WTC11 (cell line): ENCODE measurements around the gene MITF. TPM values are rescaled to one million over a fixed set of nuclear protein-coding genes. Genes with fewer than 3 reads are reported as not detected.

ENCODE experiments used
- ATAC-seq: fragments of 200-7000 bp; cut with Tn5 transposase; 2 replicates; pipeline ENCODE4 v1.10.0; 2021; ENCODE audit warnings: mild to moderate bottlenecking, moderate library complexity
- CTCF ChIA-PET: fragments of 300-600 bp; sonication (Branson Sonifier 250); formaldehyde crosslinking; loops from one replicate; lab custom pipeline; 2021; ENCODE audit warnings: antibody characterized with exemption; lab: Charles Lee
- POLR2A ChIA-PET: fragments of 350-600 bp; sonication (Branson Sonifier 250); formaldehyde crosslinking; loops from one replicate; lab custom pipeline; 2021; ENCODE audit warnings: antibody characterized with exemption; lab: Charles Lee
- DNase-seq: peaks from one replicate; pipeline ENCODE4 v3.0.0; 2021; ENCODE audit warnings: low spot score
- H3K27ac Mint-ChIP-seq: 2 replicates; pipeline ENCODE4 v1.8.0; 2021; ENCODE audit warnings: mixed read lengths
- H3K27me3 Mint-ChIP-seq: 2 replicates; pipeline ENCODE4 v1.8.0; 2021; ENCODE audit warnings: low read depth, mild to moderate bottlenecking, moderate library complexity, mixed read lengths
- H3K36me3 Mint-ChIP-seq: 2 replicates; pipeline ENCODE4 v1.8.0; 2021; ENCODE audit warnings: mixed read lengths
- H3K4me1 Mint-ChIP-seq: 2 replicates; pipeline ENCODE4 v1.8.0; 2022; ENCODE audit warnings: mixed read lengths
- H3K4me3 Mint-ChIP-seq: 2 replicates; pipeline ENCODE4 v1.8.0; 2021; ENCODE audit warnings: mild to moderate bottlenecking, moderate library complexity, mixed read lengths
- H3K9me3 Mint-ChIP-seq: 2 replicates; pipeline ENCODE4 v1.8.0; 2021; ENCODE audit warnings: mixed read lengths
- ESRRA ChIP-seq: sonication (generic); formaldehyde crosslinking; IDR thresholded peaks from 2 replicates; pipeline ENCODE4 v1.8.1; 2022; ENCODE audit warnings: mild to moderate bottlenecking, missing genetic modification reagents, borderline replicate concordance
- FOXJ3 ChIP-seq: sonication (generic); formaldehyde crosslinking; IDR thresholded peaks from 2 replicates; pipeline ENCODE4 v1.9.0; 2021; ENCODE audit warnings: missing genetic modification reagents, mild to moderate bottlenecking, borderline replicate concordance
- FOXK1 ChIP-seq: sonication (generic); formaldehyde crosslinking; IDR thresholded peaks from 2 replicates; pipeline ENCODE4 v1.8.0; 2022; ENCODE audit warnings: mild to moderate bottlenecking, moderate library complexity, missing genetic modification reagents
- FOXP1 ChIP-seq: sonication (generic); formaldehyde crosslinking; IDR thresholded peaks from 2 replicates; pipeline ENCODE4 v1.8.0; 2022; ENCODE audit warnings: missing genetic modification reagents, mild to moderate bottlenecking, moderate library complexity, borderline replicate concordance
- GABPB1 ChIP-seq: sonication (generic); formaldehyde crosslinking; IDR thresholded peaks from 2 replicates; pipeline ENCODE4 v1.8.1; 2023; ENCODE audit warnings: mild to moderate bottlenecking, missing genetic modification reagents
- GRHL2 ChIP-seq: fragments of 250-450 bp; sonication (Bioruptor Pico); IDR thresholded peaks from 2 replicates; pipeline ENCODE4 v1.8.0; 2022; ENCODE audit warnings: mild to moderate bottlenecking, moderate library complexity; ENCODE audit not compliant: insufficient replicate concordance, severe bottlenecking
- GTF2I ChIP-seq: fragments of 250-450 bp; sonication (Bioruptor Pico); conservative IDR thresholded peaks from 2 replicates; pipeline ENCODE4 v1.4.0; 2021; ENCODE audit warnings: mild to moderate bottlenecking
- IRF2 ChIP-seq: sonication (generic); formaldehyde crosslinking; IDR thresholded peaks from 2 replicates; pipeline ENCODE4 v1.8.0; 2022; ENCODE audit warnings: low read depth, missing genetic modification reagents, borderline replicate concordance
- KAT7 ChIP-seq: sonication (generic); formaldehyde crosslinking; IDR thresholded peaks from 2 replicates; pipeline ENCODE4 v1.8.1; 2023; ENCODE audit warnings: missing genetic modification reagents, mild to moderate bottlenecking, borderline replicate concordance
- MXD4 ChIP-seq: fragments of 250-450 bp; sonication (Bioruptor Pico); IDR thresholded peaks from 2 replicates; pipeline ENCODE4 v1.8.0; 2021; ENCODE audit warnings: mild to moderate bottlenecking, moderate library complexity, borderline replicate concordance
- MYBL2 ChIP-seq: sonication (generic); formaldehyde crosslinking; IDR thresholded peaks from 2 replicates; pipeline ENCODE4 v1.8.1; 2023; ENCODE audit warnings: mild to moderate bottlenecking, moderate library complexity, missing genetic modification reagents
- NFE2L1 ChIP-seq: sonication (generic); formaldehyde crosslinking; IDR thresholded peaks from 2 replicates; pipeline ENCODE4 v1.8.1; 2023; ENCODE audit warnings: missing genetic modification reagents
- NR1H2 ChIP-seq: sonication (generic); formaldehyde crosslinking; IDR thresholded peaks from 2 replicates; pipeline ENCODE4 v1.9.0; 2021; ENCODE audit warnings: mild to moderate bottlenecking, moderate library complexity, missing genetic modification reagents
- RELA ChIP-seq: sonication (generic); formaldehyde crosslinking; IDR thresholded peaks from 2 replicates; pipeline ENCODE4 v1.8.1; 2022; ENCODE audit warnings: missing genetic modification reagents, mild to moderate bottlenecking, borderline replicate concordance
- SOX15 ChIP-seq: fragments of 250-450 bp; sonication (Bioruptor Pico); IDR thresholded peaks from 2 replicates; pipeline ENCODE4 v1.9.0; 2021; ENCODE audit warnings: mild to moderate bottlenecking
- TCF7 ChIP-seq: sonication (generic); formaldehyde crosslinking; IDR thresholded peaks from 2 replicates; pipeline ENCODE4 v1.8.0; 2022; ENCODE audit warnings: mild to moderate bottlenecking, low read depth, missing genetic modification reagents, moderate library complexity
- TEAD1 ChIP-seq: sonication (generic); formaldehyde crosslinking; IDR thresholded peaks from 2 replicates; pipeline ENCODE4 v1.8.0; 2022; ENCODE audit warnings: mild to moderate bottlenecking, missing genetic modification reagents
- TEAD4 ChIP-seq: sonication (generic); formaldehyde crosslinking; IDR thresholded peaks from 2 replicates; pipeline ENCODE4 v1.8.0; 2022; ENCODE audit warnings: mild to moderate bottlenecking, missing genetic modification reagents
- ZBTB21 ChIP-seq: sonication (generic); formaldehyde crosslinking; IDR thresholded peaks from 2 replicates; pipeline ENCODE4 v1.8.1; 2023; ENCODE audit warnings: mild to moderate bottlenecking, missing genetic modification reagents, borderline replicate concordance
- ZNF396 ChIP-seq: fragments of 250-450 bp; sonication (Bioruptor Pico); IDR thresholded peaks from 2 replicates; pipeline ENCODE4 v1.8.0; 2021; ENCODE audit warnings: mild to moderate bottlenecking, moderate library complexity, borderline replicate concordance
- ZNF416 ChIP-seq: fragments of 250-450 bp; sonication (Bioruptor Pico); IDR thresholded peaks from 2 replicates; pipeline ENCODE4 v1.9.0; 2021; ENCODE audit warnings: mild to moderate bottlenecking, inconsistent platforms
- total RNA-seq: library from RNA; stranded (reverse); gene quantifications from 3 replicates; pipeline ENCODE4 v1.2.3, GENCODE V29; 2021
- TF ChIP-seq, protein P1 (sequence below): sonication (generic); formaldehyde crosslinking; IDR thresholded peaks from 2 replicates; pipeline ENCODE4 v1.8.1; 2022; ENCODE audit warnings: mild to moderate bottlenecking, missing genetic modification reagents, moderate library complexity, borderline replicate concordance
- TF ChIP-seq, protein P2 (sequence below): sonication (generic); formaldehyde crosslinking; IDR thresholded peaks from 2 replicates; pipeline ENCODE4 v1.8.1; 2023; ENCODE audit warnings: mild to moderate bottlenecking, missing genetic modification reagents, borderline replicate concordance
- TF ChIP-seq, protein P3 (sequence below): sonication (generic); formaldehyde crosslinking; IDR thresholded peaks from 2 replicates; pipeline ENCODE4 v1.8.1; 2022; ENCODE audit warnings: missing genetic modification reagents, borderline replicate concordance
- TF ChIP-seq, protein P4 (sequence below): sonication (generic); formaldehyde crosslinking; IDR thresholded peaks from 2 replicates; pipeline ENCODE4 v1.8.1; 2023; ENCODE audit warnings: mild to moderate bottlenecking, missing genetic modification reagents
- TF ChIP-seq, protein P5 (sequence below): sonication (generic); formaldehyde crosslinking; IDR thresholded peaks from 2 replicates; pipeline ENCODE4 v1.8.0; 2022; ENCODE audit warnings: mild to moderate bottlenecking, missing genetic modification reagents
- TF ChIP-seq, protein P6 (sequence below): fragments of 200-600 bp; IDR thresholded peaks from 2 replicates; pipeline ENCODE4 v1.8.0; 2022; ENCODE audit warnings: antibody characterized with exemption

The MITF gene
- total RNA-seq, 1 experiment from 2014 or later: 1.3 TPM

DNA sequence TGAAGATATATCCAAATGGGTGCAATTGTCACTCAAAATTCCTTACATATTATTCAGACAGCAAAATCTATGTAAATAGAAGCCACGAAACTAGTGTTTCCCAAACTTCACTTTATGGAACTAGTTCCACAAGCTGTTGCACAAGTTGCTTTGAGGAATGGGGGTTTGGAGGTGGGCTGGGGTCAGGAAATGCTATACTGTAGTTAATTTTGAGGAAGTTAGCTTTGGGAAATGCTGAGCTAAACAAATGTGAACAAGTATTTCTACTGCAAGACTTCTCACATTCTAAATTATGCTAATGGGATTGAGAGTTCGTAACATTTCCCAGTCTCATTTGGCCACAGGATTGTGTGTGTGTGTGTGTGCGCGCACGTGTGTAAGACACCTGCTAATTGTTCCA lies 231.6 kb downstream of the MITF start:
- Mint-ChIP-seq H3K9me3 (no peaks in the 10 kb centered on the region), H3K4me1 (no peaks in the 10 kb centered on the region), H3K4me3 (no peak overlapping the region)
- DNase-seq: no peak
- ATAC-seq: no peak
- ChIA-PET POLR2A (no interaction called here), CTCF (no interaction called here)
- TF ChIP-seq TEAD1 (CRISPR knock-in tag): no peak
- no peak for TF ChIP-seq SOX15 (CRISPR knock-in tag)
- TF ChIP-seq, protein P1, sequence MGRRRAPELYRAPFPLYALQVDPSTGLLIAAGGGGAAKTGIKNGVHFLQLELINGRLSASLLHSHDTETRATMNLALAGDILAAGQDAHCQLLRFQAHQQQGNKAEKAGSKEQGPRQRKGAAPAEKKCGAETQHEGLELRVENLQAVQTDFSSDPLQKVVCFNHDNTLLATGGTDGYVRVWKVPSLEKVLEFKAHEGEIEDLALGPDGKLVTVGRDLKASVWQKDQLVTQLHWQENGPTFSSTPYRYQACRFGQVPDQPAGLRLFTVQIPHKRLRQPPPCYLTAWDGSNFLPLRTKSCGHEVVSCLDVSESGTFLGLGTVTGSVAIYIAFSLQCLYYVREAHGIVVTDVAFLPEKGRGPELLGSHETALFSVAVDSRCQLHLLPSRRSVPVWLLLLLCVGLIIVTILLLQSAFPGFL (CRISPR knock-in tag): no peak
- TF ChIP-seq FOXJ3 (CRISPR knock-in tag): no peak
- TF ChIP-seq, protein P2, sequence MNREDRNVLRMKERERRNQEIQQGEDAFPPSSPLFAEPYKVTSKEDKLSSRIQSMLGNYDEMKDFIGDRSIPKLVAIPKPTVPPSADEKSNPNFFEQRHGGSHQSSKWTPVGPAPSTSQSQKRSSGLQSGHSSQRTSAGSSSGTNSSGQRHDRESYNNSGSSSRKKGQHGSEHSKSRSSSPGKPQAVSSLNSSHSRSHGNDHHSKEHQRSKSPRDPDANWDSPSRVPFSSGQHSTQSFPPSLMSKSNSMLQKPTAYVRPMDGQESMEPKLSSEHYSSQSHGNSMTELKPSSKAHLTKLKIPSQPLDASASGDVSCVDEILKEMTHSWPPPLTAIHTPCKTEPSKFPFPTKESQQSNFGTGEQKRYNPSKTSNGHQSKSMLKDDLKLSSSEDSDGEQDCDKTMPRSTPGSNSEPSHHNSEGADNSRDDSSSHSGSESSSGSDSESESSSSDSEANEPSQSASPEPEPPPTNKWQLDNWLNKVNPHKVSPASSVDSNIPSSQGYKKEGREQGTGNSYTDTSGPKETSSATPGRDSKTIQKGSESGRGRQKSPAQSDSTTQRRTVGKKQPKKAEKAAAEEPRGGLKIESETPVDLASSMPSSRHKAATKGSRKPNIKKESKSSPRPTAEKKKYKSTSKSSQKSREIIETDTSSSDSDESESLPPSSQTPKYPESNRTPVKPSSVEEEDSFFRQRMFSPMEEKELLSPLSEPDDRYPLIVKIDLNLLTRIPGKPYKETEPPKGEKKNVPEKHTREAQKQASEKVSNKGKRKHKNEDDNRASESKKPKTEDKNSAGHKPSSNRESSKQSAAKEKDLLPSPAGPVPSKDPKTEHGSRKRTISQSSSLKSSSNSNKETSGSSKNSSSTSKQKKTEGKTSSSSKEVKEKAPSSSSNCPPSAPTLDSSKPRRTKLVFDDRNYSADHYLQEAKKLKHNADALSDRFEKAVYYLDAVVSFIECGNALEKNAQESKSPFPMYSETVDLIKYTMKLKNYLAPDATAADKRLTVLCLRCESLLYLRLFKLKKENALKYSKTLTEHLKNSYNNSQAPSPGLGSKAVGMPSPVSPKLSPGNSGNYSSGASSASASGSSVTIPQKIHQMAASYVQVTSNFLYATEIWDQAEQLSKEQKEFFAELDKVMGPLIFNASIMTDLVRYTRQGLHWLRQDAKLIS (CRISPR knock-in tag): no peak
- TF ChIP-seq NR1H2 (CRISPR knock-in tag): no peak
- TF ChIP-seq RELA: no peak
- TF ChIP-seq MXD4 (CRISPR knock-in tag): no peak
- TF ChIP-seq TEAD4 (CRISPR knock-in tag): no peak
- no peak for TF ChIP-seq TCF7
- TF ChIP-seq, protein P3, sequence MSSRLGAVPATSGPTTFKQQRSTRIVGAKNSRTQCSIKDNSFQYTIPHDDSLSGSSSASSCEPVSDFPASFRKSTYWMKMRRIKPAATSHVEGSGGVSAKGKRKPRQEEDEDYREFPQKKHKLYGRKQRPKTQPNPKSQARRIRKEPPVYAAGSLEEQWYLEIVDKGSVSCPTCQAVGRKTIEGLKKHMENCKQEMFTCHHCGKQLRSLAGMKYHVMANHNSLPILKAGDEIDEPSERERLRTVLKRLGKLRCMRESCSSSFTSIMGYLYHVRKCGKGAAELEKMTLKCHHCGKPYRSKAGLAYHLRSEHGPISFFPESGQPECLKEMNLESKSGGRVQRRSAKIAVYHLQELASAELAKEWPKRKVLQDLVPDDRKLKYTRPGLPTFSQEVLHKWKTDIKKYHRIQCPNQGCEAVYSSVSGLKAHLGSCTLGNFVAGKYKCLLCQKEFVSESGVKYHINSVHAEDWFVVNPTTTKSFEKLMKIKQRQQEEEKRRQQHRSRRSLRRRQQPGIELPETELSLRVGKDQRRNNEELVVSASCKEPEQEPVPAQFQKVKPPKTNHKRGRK (CRISPR knock-in tag): no peak
- no peak for TF ChIP-seq FOXK1 (CRISPR knock-in tag)
- no peak for TF ChIP-seq NFE2L1 (CRISPR knock-in tag)
- no peak for TF ChIP-seq ZNF416
- no peak for TF ChIP-seq FOXP1
- no peak for TF ChIP-seq ESRRA
- TF ChIP-seq, all 79 proteins: peak for 0
- Mint-ChIP-seq H3K36me3 (no peaks in the 10 kb centered on the region), H3K27me3 (no peaks in the 10 kb centered on the region; the same call in 1 of the 2 replicates), H3K27ac (no peak overlapping the region)

DNA sequence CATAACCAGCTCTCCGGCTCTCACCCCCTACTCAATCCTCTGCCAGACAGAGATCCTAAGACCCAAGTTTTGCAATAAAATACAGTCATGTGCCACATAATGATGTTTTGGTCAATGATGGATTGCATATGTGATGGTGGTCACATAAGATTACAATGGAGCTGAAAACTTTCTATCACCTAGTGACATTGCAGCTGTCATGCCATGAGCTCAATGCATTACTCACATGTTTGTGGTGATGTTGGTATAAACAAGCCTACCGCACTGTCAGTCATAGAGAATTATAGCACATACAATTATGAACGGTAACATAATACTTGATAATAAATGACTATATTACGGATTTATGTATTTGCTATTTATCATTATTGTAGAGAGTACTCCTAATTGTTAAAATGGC lies 233.4 kb downstream of the MITF start:
- DNase-seq: no peak
- H3K27me3 Mint-ChIP-seq: peaks cover 3% of the 10 kb centered on the region; the same call in 1 of the 2 replicates
- TF ChIP-seq, protein P4, sequence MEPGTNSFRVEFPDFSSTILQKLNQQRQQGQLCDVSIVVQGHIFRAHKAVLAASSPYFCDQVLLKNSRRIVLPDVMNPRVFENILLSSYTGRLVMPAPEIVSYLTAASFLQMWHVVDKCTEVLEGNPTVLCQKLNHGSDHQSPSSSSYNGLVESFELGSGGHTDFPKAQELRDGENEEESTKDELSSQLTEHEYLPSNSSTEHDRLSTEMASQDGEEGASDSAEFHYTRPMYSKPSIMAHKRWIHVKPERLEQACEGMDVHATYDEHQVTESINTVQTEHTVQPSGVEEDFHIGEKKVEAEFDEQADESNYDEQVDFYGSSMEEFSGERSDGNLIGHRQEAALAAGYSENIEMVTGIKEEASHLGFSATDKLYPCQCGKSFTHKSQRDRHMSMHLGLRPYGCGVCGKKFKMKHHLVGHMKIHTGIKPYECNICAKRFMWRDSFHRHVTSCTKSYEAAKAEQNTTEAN (CRISPR knock-in tag): no peak
- TF ChIP-seq KAT7 (CRISPR knock-in tag) (no peak), ZBTB21 (CRISPR knock-in tag) (no peak), GABPB1 (CRISPR knock-in tag) (no peak), TEAD4 (CRISPR knock-in tag) (no peak), GTF2I (CRISPR knock-in tag) (no peak), RELA (no peak), MXD4 (CRISPR knock-in tag) (no peak), TEAD1 (CRISPR knock-in tag) (no peak), IRF2 (CRISPR knock-in tag) (no peak), GRHL2 (CRISPR knock-in tag) (no peak), ZNF396 (CRISPR knock-in tag) (no peak), FOXK1 (CRISPR knock-in tag) (no peak), MYBL2 (CRISPR knock-in tag) (no peak)
- TF ChIP-seq, protein P5, sequence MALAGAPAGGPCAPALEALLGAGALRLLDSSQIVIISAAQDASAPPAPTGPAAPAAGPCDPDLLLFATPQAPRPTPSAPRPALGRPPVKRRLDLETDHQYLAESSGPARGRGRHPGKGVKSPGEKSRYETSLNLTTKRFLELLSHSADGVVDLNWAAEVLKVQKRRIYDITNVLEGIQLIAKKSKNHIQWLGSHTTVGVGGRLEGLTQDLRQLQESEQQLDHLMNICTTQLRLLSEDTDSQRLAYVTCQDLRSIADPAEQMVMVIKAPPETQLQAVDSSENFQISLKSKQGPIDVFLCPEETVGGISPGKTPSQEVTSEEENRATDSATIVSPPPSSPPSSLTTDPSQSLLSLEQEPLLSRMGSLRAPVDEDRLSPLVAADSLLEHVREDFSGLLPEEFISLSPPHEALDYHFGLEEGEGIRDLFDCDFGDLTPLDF (CRISPR knock-in tag): no peak
- TF ChIP-seq, protein P6, sequence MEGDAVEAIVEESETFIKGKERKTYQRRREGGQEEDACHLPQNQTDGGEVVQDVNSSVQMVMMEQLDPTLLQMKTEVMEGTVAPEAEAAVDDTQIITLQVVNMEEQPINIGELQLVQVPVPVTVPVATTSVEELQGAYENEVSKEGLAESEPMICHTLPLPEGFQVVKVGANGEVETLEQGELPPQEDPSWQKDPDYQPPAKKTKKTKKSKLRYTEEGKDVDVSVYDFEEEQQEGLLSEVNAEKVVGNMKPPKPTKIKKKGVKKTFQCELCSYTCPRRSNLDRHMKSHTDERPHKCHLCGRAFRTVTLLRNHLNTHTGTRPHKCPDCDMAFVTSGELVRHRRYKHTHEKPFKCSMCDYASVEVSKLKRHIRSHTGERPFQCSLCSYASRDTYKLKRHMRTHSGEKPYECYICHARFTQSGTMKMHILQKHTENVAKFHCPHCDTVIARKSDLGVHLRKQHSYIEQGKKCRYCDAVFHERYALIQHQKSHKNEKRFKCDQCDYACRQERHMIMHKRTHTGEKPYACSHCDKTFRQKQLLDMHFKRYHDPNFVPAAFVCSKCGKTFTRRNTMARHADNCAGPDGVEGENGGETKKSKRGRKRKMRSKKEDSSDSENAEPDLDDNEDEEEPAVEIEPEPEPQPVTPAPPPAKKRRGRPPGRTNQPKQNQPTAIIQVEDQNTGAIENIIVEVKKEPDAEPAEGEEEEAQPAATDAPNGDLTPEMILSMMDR: no peak

More for the DNA sequence above, 233.4 kb downstream of the MITF start:
- peaks cover 7% of the 10 kb centered on the region for H3K9me3 Mint-ChIP-seq
- H3K27ac Mint-ChIP-seq: no peak overlapping the region
- ATAC-seq: no peak
- ChIA-PET POLR2A (no interaction called here), CTCF (no interaction called here)
- no peak overlapping the region for H3K4me3 Mint-ChIP-seq
- no peaks in the 10 kb centered on the region for H3K4me1 Mint-ChIP-seq
- H3K36me3 Mint-ChIP-seq: peaks cover 4% of the 10 kb centered on the region
